H1 (cell line): ENCODE data around the gene DNAH8. TPM values are rescaled to one million over a fixed set of nuclear protein-coding genes. Genes with fewer than 3 reads are reported as not detected.
A peak's percentile ranks its signal among the peaks of the same experiment; 100 is the strongest.

Source experiments
- CTCF ChIA-PET: fragments of 300-600 bp; sonication (Branson Sonifier 250); formaldehyde crosslinking; loops from one replicate; lab custom pipeline; 2021; ENCODE audit not compliant: partially characterized antibody; lab: Charles Lee
- POLR2A ChIA-PET: fragments of 300-600 bp; sonication (Branson Sonifier 250); formaldehyde crosslinking; loops from one replicate; lab custom pipeline; 2021; ENCODE audit warnings: inconsistent platforms; ENCODE audit not compliant: partially characterized antibody; lab: Charles Lee
- DNase-seq, 2 experiments: peaks; one replicate each; pipeline versions ENCODE4 v3.0.0 to v3.0.0-alpha.2; 2010 to 2022; ENCODE audit warnings: low spot score in 2 of 2, low read depth in 1 of 2, mixed read lengths in 1 of 2
- FAIRE-seq: peaks from 2 replicates; lab custom pipeline; 2011; peaks lifted over from hg19 to GRCh38; lab: Jason Lieb, UNC
- H2AFZ ChIP-seq: 2 replicates; pipeline ENCODE4 v1.8.1; 2012; ENCODE audit warnings: low read length, inconsistent platforms
- H2AK5ac ChIP-seq: 2 replicates; pipeline ENCODE4 v1.6.1; 2013; ENCODE audit warnings: low read depth, low read length
- H2BK120ac ChIP-seq: replicated peaks from 2 replicates; pipeline ENCODE3; 2013; ENCODE audit warnings: low read depth, low read length, inconsistent platforms
- H2BK12ac ChIP-seq: 2 replicates; pipeline ENCODE4 v1.6.1; 2013; ENCODE audit warnings: low read depth, low read length
- H2BK15ac ChIP-seq: 2 replicates; pipeline ENCODE4 v1.6.1; 2013; ENCODE audit warnings: low read length
- H2BK20ac ChIP-seq: 2 replicates; pipeline ENCODE4 v1.6.1; 2013; ENCODE audit warnings: low read length
- H2BK5ac ChIP-seq: 2 replicates; pipeline ENCODE4 v1.6.1; 2013; ENCODE audit warnings: low read depth, low read length
- H3K14ac ChIP-seq: 2 replicates; pipeline ENCODE4 v1.6.1; 2013; ENCODE audit warnings: inconsistent platforms; ENCODE audit not compliant: insufficient read length
- H3K18ac ChIP-seq: 2 replicates; pipeline ENCODE4 v1.6.1; 2013; ENCODE audit warnings: low read length; ENCODE audit errors: extremely low read depth
- H3K23ac ChIP-seq: 2 replicates; pipeline ENCODE4 v1.6.1; 2013; ENCODE audit warnings: inconsistent platforms; ENCODE audit not compliant: insufficient read length
- H3K23me2 ChIP-seq: 2 replicates; pipeline ENCODE4 v1.6.1; 2013; ENCODE audit warnings: low read depth, low read length
- H3K27ac ChIP-seq: 2 replicates; pipeline ENCODE4 v1.6.1; 2011; ENCODE audit warnings: low read depth, low read length, inconsistent platforms
- H3K27me3 ChIP-seq, 4 experiments: replicated peaks in 1 of 4; 1 replicate in 1 of 4; 2 replicates in 3 of 4; pipeline versions ENCODE4 v1.6.1 to v1.8.1; 2011 to 2013; ENCODE audit warnings: low read length in 3 of 4, mild to moderate bottlenecking in 3 of 4, inconsistent platforms in 2 of 4, mixed read lengths in 2 of 4, moderate library complexity in 1 of 4; ENCODE audit not compliant: control insufficient read depth in 3 of 4, insufficient read depth in 3 of 4; ENCODE audit errors: extremely low read depth in 1 of 4
- H3K36me3 ChIP-seq, 4 experiments: 2 replicates each; pipeline versions ENCODE4 v1.6.1 to v1.8.1; 2011 to 2013; ENCODE audit warnings: mild to moderate bottlenecking in 4 of 4, low read length in 3 of 4, moderate library complexity in 2 of 4, control low read depth in 1 of 4, inconsistent platforms in 1 of 4; ENCODE audit not compliant: insufficient read depth in 4 of 4, control insufficient read depth in 2 of 4
- H3K4ac ChIP-seq: replicated peaks from 2 replicates; pipeline ENCODE3; 2013; ENCODE audit warnings: low read length, low read depth, mixed read lengths, inconsistent platforms; ENCODE audit not compliant: insufficient read length
- H3K4me1 ChIP-seq, 4 experiments: replicated peaks in 1 of 4; 1 replicate in 1 of 4; 2 replicates in 3 of 4; pipeline versions ENCODE4 v1.6.1 to v1.8.1; 2011 to 2013; ENCODE audit warnings: low read length in 3 of 4, inconsistent platforms in 2 of 4, mixed read lengths in 1 of 4; ENCODE audit not compliant: insufficient read depth in 4 of 4, control insufficient read depth in 3 of 4
- H3K4me2 ChIP-seq, 2 experiments: 2 replicates each; pipeline versions ENCODE4 v1.6.1 to v1.8.1; 2011 to 2013; ENCODE audit warnings: low read depth in 2 of 2, low read length in 2 of 2, control low read depth in 1 of 2, inconsistent platforms in 1 of 2, mild to moderate bottlenecking in 1 of 2; ENCODE audit not compliant: insufficient read depth in 1 of 2
- H3K4me3 ChIP-seq, 4 experiments: fragments of 200-600, 300-600 bp in 1 of 4; sonication (generic), shearing (Covaris generic), sonication (Bioruptor Twin) in 1 of 4; 2 replicates each; pipeline versions ENCODE4 v1.5.1 to v1.8.1; 2011 to 2016; ENCODE audit warnings: low read length in 4 of 4, low read depth in 3 of 4, control low read depth in 2 of 4, inconsistent platforms in 2 of 4, mild to moderate bottlenecking in 2 of 4, mixed read lengths in 1 of 4, moderate library complexity in 1 of 4; ENCODE audit not compliant: insufficient read depth in 2 of 4; ENCODE audit errors: extremely low read depth in 1 of 4
- H3K56ac ChIP-seq: replicated peaks from 2 replicates; pipeline ENCODE3; 2013; ENCODE audit warnings: low read depth, mild to moderate bottlenecking, mixed read lengths, low read length, inconsistent platforms; ENCODE audit not compliant: insufficient read length
- H3K79me1 ChIP-seq: 2 replicates; pipeline ENCODE4 v1.6.1; 2013; ENCODE audit warnings: low read depth, low read length, control low read depth
- H3K79me2 ChIP-seq, 2 experiments: 2 replicates each; pipeline versions ENCODE4 v1.6.1 to v1.8.1; 2012 to 2013; ENCODE audit warnings: low read length in 2 of 2, mild to moderate bottlenecking in 2 of 2, inconsistent platforms in 1 of 2; ENCODE audit not compliant: insufficient read depth in 2 of 2, control insufficient read depth in 1 of 2
- H3K9ac ChIP-seq, 4 experiments: replicated peaks in 1 of 4; 1 replicate in 1 of 4; 2 replicates in 3 of 4; pipeline versions ENCODE4 v1.6.1 to v1.8.1; 2011 to 2013; ENCODE audit warnings: low read depth in 3 of 4, low read length in 3 of 4, control low read depth in 2 of 4, mild to moderate bottlenecking in 2 of 4, moderate library complexity in 2 of 4, inconsistent platforms in 1 of 4; ENCODE audit errors: extremely low read depth in 1 of 4
- H3K9me3 ChIP-seq, 2 experiments: 2 replicates each; pipeline versions ENCODE4 v1.6.1 to v1.8.1; 2012 to 2013; ENCODE audit warnings: mild to moderate bottlenecking in 2 of 2, moderate library complexity in 2 of 2, control low read depth in 1 of 2, inconsistent platforms in 1 of 2, low read depth in 1 of 2, low read length in 1 of 2, mixed read lengths in 1 of 2; ENCODE audit not compliant: insufficient read depth in 2 of 2
- H4K20me1 ChIP-seq, 2 experiments: replicated peaks in 1 of 2; 2 replicates each; pipeline versions ENCODE3 to v1.8.1; 2011 to 2013; ENCODE audit warnings: inconsistent platforms in 2 of 2, low read length in 2 of 2, mild to moderate bottlenecking in 1 of 2; ENCODE audit not compliant: insufficient read depth in 2 of 2, control insufficient read depth in 1 of 2
- H4K5ac ChIP-seq: 2 replicates; pipeline ENCODE4 v1.6.1; 2013; ENCODE audit warnings: low read length, low read depth, mixed read lengths, inconsistent platforms; ENCODE audit not compliant: insufficient read length
- H4K8ac ChIP-seq: 2 replicates; pipeline ENCODE4 v1.8.0; 2013; ENCODE audit warnings: mild to moderate bottlenecking, moderate library complexity, low read length, inconsistent platforms; ENCODE audit not compliant: insufficient read depth; ENCODE audit errors: extremely low read depth
- H4K91ac ChIP-seq: replicated peaks from 2 replicates; pipeline ENCODE3; 2013; ENCODE audit warnings: low read length, mixed read lengths, inconsistent platforms; ENCODE audit not compliant: insufficient read length
- CTBP2 ChIP-seq: IDR thresholded peaks from 2 replicates; pipeline ENCODE4 v1.7.0; 2011; ENCODE audit warnings: borderline replicate concordance, mild to moderate bottlenecking, moderate library complexity, mixed read lengths, low read length; ENCODE audit not compliant: insufficient read depth, insufficient read length
- CTCF ChIP-seq, 3 experiments: IDR thresholded peaks; 1 replicate in 2 of 3; 2 replicates in 1 of 3; pipeline versions ENCODE4 v1.5.1 to v1.6.1; 2011; ENCODE audit warnings: low read length in 3 of 3, mild to moderate bottlenecking in 3 of 3, inconsistent platforms in 2 of 3, low read depth in 1 of 3, moderate library complexity in 1 of 3; ENCODE audit not compliant: insufficient read depth in 1 of 3; ENCODE audit errors: control extremely low read depth in 1 of 3
- NANOG ChIP-seq: IDR thresholded peaks from 2 replicates; pipeline ENCODE4 v1.6.1; 2011; ENCODE audit warnings: low read length, low read depth, mild to moderate bottlenecking, inconsistent platforms; ENCODE audit not compliant: insufficient read depth, poor library complexity, severe bottlenecking
- POU5F1 ChIP-seq: IDR thresholded peaks from 2 replicates; pipeline ENCODE4 v1.6.1; 2011; ENCODE audit warnings: low read depth, mild to moderate bottlenecking, low read length, moderate library complexity
- RBBP5 ChIP-seq: IDR thresholded peaks from 2 replicates; pipeline ENCODE4 v1.7.1; 2012; ENCODE audit warnings: low read depth, mild to moderate bottlenecking, inconsistent platforms, low read length, moderate library complexity, borderline replicate concordance
- RFX5 ChIP-seq: IDR thresholded peaks from 2 replicates; pipeline ENCODE4 v1.6.1; 2011; ENCODE audit warnings: low read depth, low read length, improper control_type of control experiment, borderline replicate concordance
- SIN3A ChIP-seq, 2 experiments: IDR thresholded peaks in 1 of 2; conservative IDR thresholded peaks in 1 of 2; 2 replicates each; pipeline ENCODE4 v1.6.1; 2011 to 2012; ENCODE audit warnings: low read length in 2 of 2, improper control_type of control experiment in 1 of 2, low read depth in 1 of 2, mild to moderate bottlenecking in 1 of 2
- SP1 ChIP-seq: IDR thresholded peaks from 2 replicates; pipeline ENCODE4 v1.6.1; 2011; ENCODE audit warnings: low read depth, low read length
- TAF1 ChIP-seq: IDR thresholded peaks from 2 replicates; pipeline ENCODE4 v1.6.1; 2011; ENCODE audit warnings: mild to moderate bottlenecking, low read depth, low read length
- TAF7 ChIP-seq: optimal IDR thresholded peaks from 2 replicates; pipeline ENCODE3; 2011; ENCODE audit warnings: low read depth, mild to moderate bottlenecking, inconsistent platforms, low read length, moderate library complexity, borderline replicate concordance
- TEAD4 ChIP-seq: IDR thresholded peaks from 2 replicates; pipeline ENCODE4 v1.6.1; 2012; ENCODE audit warnings: low read depth, low read length, inconsistent platforms, mixed read lengths
- WGBS, 2 experiments: shearing (Covaris generic) in 1 of 2; methylation state at CpG; one replicate each; pipeline versions ENCODE4 v1.1.6 to v1.1.7; 2013 to 2015; ENCODE audit warnings: low lambda C conversion rate in 2 of 2, mixed read lengths in 2 of 2, inconsistent platforms in 1 of 2, low coverage in 1 of 2, missing lambda C conversion rate in 1 of 2; ENCODE audit not compliant: insufficient replicate concordance in 2 of 2, insufficient coverage in 1 of 2, insufficient read length in 1 of 2; ENCODE audit errors: extremely low coverage in 1 of 2, missing lambda C conversion rate in 1 of 2; 5-methylcytosine and 5-hydroxymethylcytosine counted together
- polyA plus RNA-seq, 7 experiments: library from polyadenylated mRNA; depleted of rRNA in 3 of 7; stranded (reverse) in 5 of 7; unstranded in 2 of 7; fragments of >200 nt in 5 of 7; fragments of 200-250 nt in 2 of 7; gene quantifications; 1 replicate in 5 of 7; 2 replicates in 1 of 7; 4 replicates in 1 of 7; pipeline versions ENCODE4 v1.2.1 to v1.2.3, GENCODE V29; 2011 to 2013; ENCODE audit warnings: missing spikeins in 2 of 7, mixed read lengths in 2 of 7
- total RNA-seq: library from RNA; stranded (reverse); fragmentation: NEBNext Ultra II Directional; extraction: Animal tissue kit (Norgen Biotek cat#: 25700); gene quantifications from 2 replicates; pipeline ENCODE4 v1.2.1, GENCODE V29; 2021

Gene DNAH8
- total and polyA plus RNA-seq, 2 of the 8 experiments (the other 6 are each of a cell fraction or from before 2014, with no cell fraction given): under 0.01 TPM; not detected in 1

- Histone ChIP-seq H3K4me2 (0 out of 4 replicates have a peak overlapping the region, but pooled peaks of 1 of the 2 experiments have one; percentile 15), H3K14ac (no peak overlapping the region), H3K27ac (no peak overlapping the region), H2BK12ac (no peak overlapping the region), H3K79me1 (no peaks in the 10 kb centered on the region), H4K20me1 (no peaks in the 10 kb centered on the region), H4K8ac (no peak overlapping the region), H4K91ac (no peak overlapping the region), H2BK5ac (no peak overlapping the region), H2BK20ac (no peak overlapping the region), H2BK120ac (no peak overlapping the region), H3K56ac (no peak overlapping the region), H3K23me2 (no peaks in the 10 kb centered on the region), H3K4me3 (no peak overlapping the region), H3K4ac (no peak overlapping the region), H3K23ac (no peak overlapping the region), H4K5ac (no peak overlapping the region), H3K79me2 (no peaks in the 10 kb centered on the region), H3K27me3 (no peaks in the 10 kb centered on the region; a peak in 2 of 7 replicates), H2BK15ac (no peak overlapping the region), H3K9ac (no peak overlapping the region), H3K36me3 (no peaks in the 10 kb centered on the region), H3K9me3 (no peaks in the 10 kb centered on the region), H3K4me1 (0 out of 7 replicates have a peak, but pooled peaks cover 0 to 3% (median under 1%) of the 10 kb centered on the region in 4 experiments), H2AK5ac (no peak overlapping the region), H3K18ac (no peak overlapping the region), H2AFZ (no peak overlapping the region)
- 42% methylated on average over 5 of the region's 5 CpGs; no CpG with 5 or more reads in 1 of the 2 experiments for WGBS, 2 experiments
- ChIA-PET CTCF (interaction anchor here (1.6 to 4.4 kb wide), 3 partner anchors 12 to 18 kb away, joined by 6 to 17 read pairs (median 6); no protein-coding TSS in a partner anchor), POLR2A (no interaction called here)
- DNase-seq (no peak), FAIRE-seq (no peak)
- TF ChIP-seq SIN3A (conservative IDR thresholded peaks at IDR 0.05 in 1 of 2, IDR thresholded peaks at IDR 0.05 in 1 of 2; ENCODE audit: low read depth in 1 of 2, low read length in 2 of 2): no peak
- TF ChIP-seq POU5F1: peak; percentile 55; the same call in 1 of the 2 replicates
- TF ChIP-seq CTBP2: no peak
- TF ChIP-seq CTCF (IDR thresholded peaks at IDR 0.05; ENCODE audit: control extremely low read depth in 1 of 3, insufficient read depth in 1 of 3, low read depth in 1 of 3, low read length in 3 of 3): no peak
- no peak for TF ChIP-seq RBBP5
- TF ChIP-seq NANOG: peak; percentile 12
- no peak for TF ChIP-seq TAF1
- TF ChIP-seq SP1: no peak
- no peak for TF ChIP-seq TAF7
- no peak for TF ChIP-seq RFX5
- TF ChIP-seq TEAD4: no peak
Observed at GRCh38 chr6:38990475-38990874, 275.4 kb downstream of the DNAH8 start.
